ENCODE measurements around the gene SNX5.

SNX5 gene

GRCh38 chr20:17951323-17951722 is 17.3 kb downstream of the SNX5 start:
- DNase-seq (no peak), ATAC-seq (ENCODE audit: insufficient read depth, low read depth) (no peak)
- no peaks in the 10 kb centered on the region for H3K9me3 ChIP-seq (ENCODE audit: insufficient read depth, low read length, severe bottlenecking)
- H2AFZ ChIP-seq (ENCODE audit: low read depth, low read length) = no peak overlapping the region
- peaks cover 100% of the 10 kb centered on the region for H3K36me3 ChIP-seq (ENCODE audit: insufficient read depth, low read length)
- TF ChIP-seq EZH2 (IDR thresholded peaks at IDR 0.05; ENCODE audit: borderline replicate concordance, low read depth, low read length, severe bottlenecking) = no peak
- TF ChIP-seq, protein P1, sequence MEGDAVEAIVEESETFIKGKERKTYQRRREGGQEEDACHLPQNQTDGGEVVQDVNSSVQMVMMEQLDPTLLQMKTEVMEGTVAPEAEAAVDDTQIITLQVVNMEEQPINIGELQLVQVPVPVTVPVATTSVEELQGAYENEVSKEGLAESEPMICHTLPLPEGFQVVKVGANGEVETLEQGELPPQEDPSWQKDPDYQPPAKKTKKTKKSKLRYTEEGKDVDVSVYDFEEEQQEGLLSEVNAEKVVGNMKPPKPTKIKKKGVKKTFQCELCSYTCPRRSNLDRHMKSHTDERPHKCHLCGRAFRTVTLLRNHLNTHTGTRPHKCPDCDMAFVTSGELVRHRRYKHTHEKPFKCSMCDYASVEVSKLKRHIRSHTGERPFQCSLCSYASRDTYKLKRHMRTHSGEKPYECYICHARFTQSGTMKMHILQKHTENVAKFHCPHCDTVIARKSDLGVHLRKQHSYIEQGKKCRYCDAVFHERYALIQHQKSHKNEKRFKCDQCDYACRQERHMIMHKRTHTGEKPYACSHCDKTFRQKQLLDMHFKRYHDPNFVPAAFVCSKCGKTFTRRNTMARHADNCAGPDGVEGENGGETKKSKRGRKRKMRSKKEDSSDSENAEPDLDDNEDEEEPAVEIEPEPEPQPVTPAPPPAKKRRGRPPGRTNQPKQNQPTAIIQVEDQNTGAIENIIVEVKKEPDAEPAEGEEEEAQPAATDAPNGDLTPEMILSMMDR (IDR thresholded peaks at IDR 0.05; ENCODE audit: borderline replicate concordance, extremely low read depth, low read length, poor library complexity, severe bottlenecking) = no peak
- no peak overlapping the region for H3K4me2 ChIP-seq (ENCODE audit: insufficient read depth, low read length)
- H3K4me3 ChIP-seq (ENCODE audit: low read depth in 1 of 2, low read length in 2 of 2) = no peak overlapping the region
- H3K27ac ChIP-seq (ENCODE audit: low read length) = no peak overlapping the region
- H3K4me1 ChIP-seq (ENCODE audit: insufficient read depth, low read length) = peaks cover 2% of the 10 kb centered on the region; the same call in 1 of the 2 replicates
- H3K79me2 ChIP-seq (ENCODE audit: insufficient read depth, low read length) = peaks cover 88% of the 10 kb centered on the region
- H3K9ac ChIP-seq (ENCODE audit: low read depth, low read length) = no peak overlapping the region
- no peaks in the 10 kb centered on the region for H3K27me3 ChIP-seq (ENCODE audit: insufficient read depth, low read length, poor library complexity)
- peaks cover 79% of the 10 kb centered on the region for H4K20me1 ChIP-seq (ENCODE audit: insufficient read depth, low read length)

- Histone ChIP-seq H3K27me3 (ENCODE audit: insufficient read depth, low read length, poor library complexity) (no peaks in the 10 kb centered on the region), H4K20me1 (ENCODE audit: insufficient read depth, low read length) (peaks cover 79% of the 10 kb centered on the region), H3K9ac (ENCODE audit: low read depth, low read length) (no peak overlapping the region), H3K36me3 (ENCODE audit: insufficient read depth, low read length) (peaks cover 100% of the 10 kb centered on the region), H3K4me3 (ENCODE audit: low read depth in 1 of 2, low read length in 2 of 2) (no peak overlapping the region), H3K79me2 (ENCODE audit: insufficient read depth, low read length) (peaks cover 85% of the 10 kb centered on the region), H3K4me1 (ENCODE audit: insufficient read depth, low read length) (no peaks in the 10 kb centered on the region), H3K4me2 (ENCODE audit: insufficient read depth, low read length) (no peak overlapping the region), H3K9me3 (ENCODE audit: insufficient read depth, low read length, severe bottlenecking) (no peaks in the 10 kb centered on the region), H2AFZ (ENCODE audit: low read depth, low read length) (no peak overlapping the region), H3K27ac (ENCODE audit: low read length) (no peak overlapping the region)
- ATAC-seq (ENCODE audit: insufficient read depth, low read depth) (no peak), DNase-seq (no peak)
- TF ChIP-seq, protein P1 (IDR thresholded peaks at IDR 0.05; ENCODE audit: borderline replicate concordance, extremely low read depth, low read length, poor library complexity, severe bottlenecking) = no peak
- TF ChIP-seq EZH2 (IDR thresholded peaks at IDR 0.05; ENCODE audit: borderline replicate concordance, low read depth, low read length, severe bottlenecking) = no peak
Measured at GRCh38 chr20:17950670-17951069, 17.9 kb downstream of the SNX5 start.

- Histone ChIP-seq H3K27ac (ENCODE audit: low read length) (no peak overlapping the region), H3K9ac (ENCODE audit: low read depth, low read length) (no peak overlapping the region), H3K36me3 (ENCODE audit: insufficient read depth, low read length) (peaks cover 100% of the 10 kb centered on the region), H3K4me3 (ENCODE audit: low read depth in 1 of 2, low read length in 2 of 2) (no peak overlapping the region), H4K20me1 (ENCODE audit: insufficient read depth, low read length) (peaks cover 77% of the 10 kb centered on the region), H3K4me1 (ENCODE audit: insufficient read depth, low read length) (no peaks in the 10 kb centered on the region), H3K79me2 (ENCODE audit: insufficient read depth, low read length) (peaks cover 77% of the 10 kb centered on the region), H2AFZ (ENCODE audit: low read depth, low read length) (no peak overlapping the region), H3K4me2 (ENCODE audit: insufficient read depth, low read length) (no peak overlapping the region), H3K27me3 (ENCODE audit: insufficient read depth, low read length, poor library complexity) (no peaks in the 10 kb centered on the region), H3K9me3 (ENCODE audit: insufficient read depth, low read length, severe bottlenecking) (no peaks in the 10 kb centered on the region)
- ATAC-seq (ENCODE audit: insufficient read depth, low read depth) (no peak), DNase-seq (no peak)
- TF ChIP-seq EZH2 (IDR thresholded peaks at IDR 0.05; ENCODE audit: borderline replicate concordance, low read depth, low read length, severe bottlenecking) = no peak
- TF ChIP-seq, protein P1 (IDR thresholded peaks at IDR 0.05; ENCODE audit: borderline replicate concordance, extremely low read depth, low read length, poor library complexity, severe bottlenecking) = no peak
Measured at GRCh38 chr20:17949899-17950298, 18.7 kb downstream of the SNX5 start.

DNA sequence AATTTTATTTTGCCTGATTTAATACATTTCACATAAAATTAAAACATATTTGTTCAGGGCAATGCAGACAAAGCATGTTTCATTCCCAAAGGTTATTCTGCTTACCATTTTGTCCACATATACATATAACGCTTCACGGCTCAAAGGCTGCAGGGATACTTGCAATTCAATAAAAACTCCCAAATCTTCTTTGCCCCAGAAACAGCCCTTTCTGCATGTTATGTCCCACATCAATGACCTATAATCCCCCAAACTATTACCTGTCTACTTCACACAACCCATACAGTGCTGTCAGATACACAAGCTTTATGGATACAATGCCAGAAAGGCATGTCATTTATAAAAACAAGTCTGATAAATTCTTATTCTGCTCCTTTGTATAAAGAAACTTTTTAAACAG is 20.2 kb downstream of the SNX5 start:
- Histone ChIP-seq H2AFZ (ENCODE audit: low read depth, low read length) (no peak overlapping the region), H4K20me1 (ENCODE audit: insufficient read depth, low read length) (peaks cover 67% of the 10 kb centered on the region), H3K4me3 (ENCODE audit: low read depth in 1 of 2, low read length in 2 of 2) (no peak overlapping the region), H3K79me2 (ENCODE audit: insufficient read depth, low read length) (peaks cover 62% of the 10 kb centered on the region), H3K27me3 (ENCODE audit: insufficient read depth, low read length, poor library complexity) (no peaks in the 10 kb centered on the region), H3K36me3 (ENCODE audit: insufficient read depth, low read length) (peaks cover 99% of the 10 kb centered on the region), H3K4me2 (ENCODE audit: insufficient read depth, low read length) (no peak overlapping the region), H3K4me1 (ENCODE audit: insufficient read depth, low read length) (no peaks in the 10 kb centered on the region), H3K9me3 (ENCODE audit: insufficient read depth, low read length, severe bottlenecking) (no peaks in the 10 kb centered on the region), H3K9ac (ENCODE audit: low read depth, low read length) (no peak overlapping the region), H3K27ac (ENCODE audit: low read length) (no peak overlapping the region)
- ATAC-seq (ENCODE audit: insufficient read depth, low read depth) = no peak
- TF ChIP-seq, protein P1 (IDR thresholded peaks at IDR 0.05; ENCODE audit: borderline replicate concordance, extremely low read depth, low read length, poor library complexity, severe bottlenecking) = no peak
- TF ChIP-seq EZH2 (IDR thresholded peaks at IDR 0.05; ENCODE audit: borderline replicate concordance, low read depth, low read length, severe bottlenecking) = no peak
- no peak for DNase-seq

All from DND-41 (cell line).